T-helper 9 cell (primary cell): ENCODE results near the gene UMPS.

Source experiments
- DNase-seq: peaks from one replicate; pipeline ENCODE4 v3.0.0-alpha.2; 2020

Gene UMPS

GRCh38 chr3:124764746-124765145 lies 34.5 kb downstream of the UMPS start:
- no peak for DNase-seq

GRCh38 chr3:124765197-124765840 lies 35.1 kb downstream of the UMPS start:
- no peak for DNase-seq

GRCh38 chr3:124766113-124767095 lies 36.2 kb downstream of the UMPS start:
- DNase-seq: no peak

- no peak for DNase-seq
Measured at GRCh38 chr3:124767264-124767663, 37.0 kb downstream of the UMPS start.

GRCh38 chr3:124767691-124768090 lies 37.4 kb downstream of the UMPS start:
- no peak for DNase-seq

- DNase-seq: no peak
Measured at GRCh38 chr3:124768812-124769211, 38.6 kb downstream of the UMPS start.

GRCh38 chr3:124769462-124769861 lies 39.2 kb downstream of the UMPS start:
- DNase-seq: no peak

GRCh38 chr3:124770336-124771082 lies 40.3 kb downstream of the UMPS start:
- no peak for DNase-seq

- no peak for DNase-seq
Measured at GRCh38 chr3:124771083-124771445, 40.8 kb downstream of the UMPS start.

GRCh38 chr3:124772081-124772831 lies 42.0 kb downstream of the UMPS start:
- no peak for DNase-seq

- DNase-seq: no peak
Measured at GRCh38 chr3:124773351-124774326, 43.4 kb downstream of the UMPS start.

- DNase-seq: no peak
Measured at GRCh38 chr3:124774327-124774718, 44.1 kb downstream of the UMPS start.

- DNase-seq: no peak
Measured at GRCh38 chr3:124774841-124775402, 44.7 kb downstream of the UMPS start.

- DNase-seq: no peak
Measured at GRCh38 chr3:124775877-124776276, 45.6 kb downstream of the UMPS start.

- no peak for DNase-seq
Measured at GRCh38 chr3:124776856-124777255, 46.6 kb downstream of the UMPS start.

GRCh38 chr3:124777762-124778470 lies 47.7 kb downstream of the UMPS start:
- no peak for DNase-seq

GRCh38 chr3:124779116-124779515 lies 48.9 kb downstream of the UMPS start:
- no peak for DNase-seq

GRCh38 chr3:124779751-124780191 lies 49.5 kb downstream of the UMPS start:
- no peak for DNase-seq

- DNase-seq: no peak
Measured at GRCh38 chr3:124780356-124780755, 50.1 kb downstream of the UMPS start.

GRCh38 chr3:124780761-124781475 lies 50.7 kb downstream of the UMPS start:
- DNase-seq: no peak
